ENCODE data around the gene CYP51A1.

GRCh38 chr7:92158660-92159575 is 24.6 kb upstream of the CYP51A1 start:
- TF ChIP-seq CTCF (IDR thresholded peaks at IDR 0.05; ENCODE audit: borderline replicate concordance, extremely low read depth, low read length, poor library complexity, severe bottlenecking) (no peak), EZH2 (IDR thresholded peaks at IDR 0.05; ENCODE audit: borderline replicate concordance, low read depth, low read length, severe bottlenecking) (no peak)
